ENCODE results near the gene IGSF9.
"Not testable (repeated sequence)": the region's sequence is repeated elsewhere in the genome, so short reads cannot be mapped to it uniquely, and the experiment has no call there.

Gene IGSF9

DNA sequence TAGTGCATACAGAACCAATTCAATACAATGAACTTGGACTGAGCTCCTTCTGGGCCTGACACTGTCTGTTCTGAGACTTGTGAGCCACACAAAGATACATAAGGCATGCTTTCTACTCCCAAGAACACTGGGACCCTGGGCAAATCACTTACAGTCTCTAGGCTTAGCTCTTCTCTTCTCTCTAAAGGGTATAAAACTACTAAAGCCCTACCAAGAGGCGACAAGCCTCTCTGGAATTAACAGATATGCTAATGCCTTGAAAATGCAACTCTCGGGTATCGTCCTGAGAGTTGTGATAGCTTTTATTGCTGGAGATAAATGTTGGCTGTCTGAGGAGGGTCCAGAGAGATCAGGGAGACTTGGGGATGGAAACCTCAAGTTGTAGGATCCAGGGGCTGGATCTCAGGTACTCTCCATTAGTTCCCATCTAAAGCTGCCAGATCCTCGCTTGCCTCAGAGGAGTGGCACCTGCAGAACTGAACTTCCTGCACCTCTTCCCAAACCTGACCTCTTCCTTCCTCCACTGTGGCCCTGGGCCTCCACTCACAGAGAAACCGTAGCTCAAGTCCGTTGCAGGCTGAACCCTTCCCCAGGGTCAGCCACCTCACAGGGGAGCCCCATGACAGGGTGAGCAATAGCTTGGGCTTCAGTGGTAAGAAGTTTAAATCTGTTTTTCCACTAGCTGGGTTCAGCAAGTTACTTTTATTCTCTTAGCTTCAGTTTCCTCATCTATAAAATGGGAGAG lies 33.9 kb downstream of the IGSF9 start:
- TF ChIP-seq, protein P1, sequence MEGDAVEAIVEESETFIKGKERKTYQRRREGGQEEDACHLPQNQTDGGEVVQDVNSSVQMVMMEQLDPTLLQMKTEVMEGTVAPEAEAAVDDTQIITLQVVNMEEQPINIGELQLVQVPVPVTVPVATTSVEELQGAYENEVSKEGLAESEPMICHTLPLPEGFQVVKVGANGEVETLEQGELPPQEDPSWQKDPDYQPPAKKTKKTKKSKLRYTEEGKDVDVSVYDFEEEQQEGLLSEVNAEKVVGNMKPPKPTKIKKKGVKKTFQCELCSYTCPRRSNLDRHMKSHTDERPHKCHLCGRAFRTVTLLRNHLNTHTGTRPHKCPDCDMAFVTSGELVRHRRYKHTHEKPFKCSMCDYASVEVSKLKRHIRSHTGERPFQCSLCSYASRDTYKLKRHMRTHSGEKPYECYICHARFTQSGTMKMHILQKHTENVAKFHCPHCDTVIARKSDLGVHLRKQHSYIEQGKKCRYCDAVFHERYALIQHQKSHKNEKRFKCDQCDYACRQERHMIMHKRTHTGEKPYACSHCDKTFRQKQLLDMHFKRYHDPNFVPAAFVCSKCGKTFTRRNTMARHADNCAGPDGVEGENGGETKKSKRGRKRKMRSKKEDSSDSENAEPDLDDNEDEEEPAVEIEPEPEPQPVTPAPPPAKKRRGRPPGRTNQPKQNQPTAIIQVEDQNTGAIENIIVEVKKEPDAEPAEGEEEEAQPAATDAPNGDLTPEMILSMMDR (IDR thresholded peaks at IDR 0.05; ENCODE audit: low read length), result no peak
- Histone ChIP-seq H3K9me3 (ENCODE audit: low read length) (no peaks in the 10 kb centered on the region), H3K4me2 (ENCODE audit: low read length) (no peak overlapping the region; the same call in 1 of the 2 replicates), H3K27ac (ENCODE audit: low read depth, low read length, poor library complexity, severe bottlenecking) (peak overlapping the region; percentile 5), H2AFZ (ENCODE audit: low read length) (no peak overlapping the region), H3K36me3 (ENCODE audit: insufficient read depth, low read length) (no peaks in the 10 kb centered on the region), H3F3A (ENCODE audit: insufficient read depth, low read length) (no peaks in the 10 kb centered on the region), H3K9ac (ENCODE audit: low read length) (no peak overlapping the region; the same call in 1 of the 2 replicates), H4K20me1 (ENCODE audit: insufficient read depth, low read length) (no peaks in the 10 kb centered on the region), H3K79me2 (ENCODE audit: insufficient read depth, low read length) (no peaks in the 10 kb centered on the region), H3K4me3 (ENCODE audit: low read depth, low read length, poor library complexity, severe bottlenecking) (no peak overlapping the region), H3K9me2 (ENCODE audit: low read depth, low read length) (no peaks in the 10 kb centered on the region), H3K4me1 (ENCODE audit: insufficient read depth, low read length, severe bottlenecking) (peaks cover 22% of the 10 kb centered on the region), H3K27me3 (ENCODE audit: insufficient read depth, low read length) (no peaks in the 10 kb centered on the region)

DNA sequence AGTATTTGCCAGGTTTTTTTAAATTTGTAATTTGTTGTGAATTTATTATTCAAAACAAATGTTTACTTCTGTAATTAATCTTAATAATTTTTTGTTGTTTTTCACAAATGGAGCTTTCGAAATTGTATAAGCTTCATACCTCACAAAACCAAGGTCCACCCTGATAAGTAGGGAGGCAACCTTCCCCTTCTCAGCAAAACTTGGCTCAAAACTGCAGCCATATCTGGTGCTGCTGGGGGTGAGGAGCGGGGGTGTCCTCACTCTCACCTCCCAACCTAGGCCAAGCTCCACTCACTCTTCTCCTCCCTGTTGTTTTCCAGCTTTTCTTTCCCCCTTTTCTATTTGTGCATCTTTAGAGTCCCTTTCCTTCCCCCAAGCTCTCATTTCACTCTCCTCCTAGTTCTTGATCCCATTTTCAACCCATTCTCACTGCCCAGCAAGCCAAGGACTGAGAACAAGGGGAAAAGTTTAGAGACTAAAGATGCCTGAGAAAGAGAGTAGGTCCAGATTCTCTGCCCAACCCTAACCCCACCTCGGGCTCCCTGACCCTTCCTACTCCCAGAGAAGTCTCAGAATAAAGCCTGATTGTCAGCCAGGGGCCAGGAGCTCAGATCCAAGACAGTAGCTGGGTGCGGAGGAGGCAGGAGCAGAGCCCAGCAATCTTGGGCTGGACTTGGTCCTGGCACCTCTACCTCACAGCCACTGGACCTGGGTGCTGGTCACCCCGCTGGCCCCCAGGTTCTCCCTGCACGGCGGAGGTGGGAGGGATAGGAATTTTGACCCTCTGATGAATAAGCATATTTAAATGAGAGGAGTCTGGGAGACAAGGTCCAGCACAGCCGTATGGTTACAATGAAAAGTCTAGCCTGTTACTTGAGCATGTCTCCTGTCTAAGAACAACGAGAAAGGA lies 37.1 kb downstream of the IGSF9 start:
- Histone ChIP-seq H3K9ac (ENCODE audit: low read length) (no peak overlapping the region), H3K79me2 (ENCODE audit: insufficient read depth, low read length) (no peaks in the 10 kb centered on the region), H3K4me3 (ENCODE audit: low read depth, low read length, poor library complexity, severe bottlenecking) (no peak overlapping the region), H3F3A (ENCODE audit: insufficient read depth, low read length) (no peaks in the 10 kb centered on the region; the same call in 1 of the 2 replicates), H2AFZ (ENCODE audit: low read length) (no peak overlapping the region), H3K9me3 (ENCODE audit: low read length) (no peaks in the 10 kb centered on the region), H3K4me1 (ENCODE audit: insufficient read depth, low read length, severe bottlenecking) (peaks cover 22% of the 10 kb centered on the region), H3K27ac (ENCODE audit: low read depth, low read length, poor library complexity, severe bottlenecking) (no peak overlapping the region), H4K20me1 (ENCODE audit: insufficient read depth, low read length) (no peaks in the 10 kb centered on the region), H3K9me2 (ENCODE audit: low read depth, low read length) (no peaks in the 10 kb centered on the region), H3K4me2 (ENCODE audit: low read length) (no peak overlapping the region), H3K27me3 (ENCODE audit: insufficient read depth, low read length) (no peaks in the 10 kb centered on the region), H3K36me3 (ENCODE audit: insufficient read depth, low read length) (no peaks in the 10 kb centered on the region)
- no peak for TF ChIP-seq EZH2 (IDR thresholded peaks at IDR 0.05; ENCODE audit: borderline replicate concordance, low read length)
- TF ChIP-seq, protein P1 (IDR thresholded peaks at IDR 0.05; ENCODE audit: low read length), result no peak

DNA sequence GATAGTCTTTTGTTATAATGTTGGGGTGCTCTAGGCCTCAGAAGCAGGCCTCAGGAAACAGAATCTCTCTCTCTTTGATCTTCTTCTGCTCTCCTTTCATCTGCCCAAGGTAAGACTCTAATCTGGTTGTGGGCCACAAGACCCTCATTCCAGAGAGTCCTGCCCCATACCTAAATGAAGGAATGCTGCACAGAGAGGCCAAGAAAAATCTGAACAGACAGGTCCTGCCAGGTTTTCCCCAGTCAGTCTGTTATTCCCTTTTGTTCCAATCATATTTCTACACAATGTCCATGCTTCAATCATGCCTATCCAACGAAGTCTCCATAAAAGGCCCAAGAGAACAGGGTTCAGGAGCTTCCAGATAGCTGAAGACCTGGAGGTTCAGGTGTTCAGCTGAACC lies 38.5 kb downstream of the IGSF9 start:
- no peak overlapping the region for H2AFZ ChIP-seq (ENCODE audit: low read length)
- no peaks in the 10 kb centered on the region for H3K36me3 ChIP-seq (ENCODE audit: insufficient read depth, low read length)
- H4K20me1 ChIP-seq (ENCODE audit: insufficient read depth, low read length), result no peaks in the 10 kb centered on the region
- H3K4me3 ChIP-seq (ENCODE audit: low read depth, low read length, poor library complexity, severe bottlenecking), result no peak overlapping the region
- no peak for TF ChIP-seq EZH2 (IDR thresholded peaks at IDR 0.05; ENCODE audit: borderline replicate concordance, low read length)
- TF ChIP-seq, protein P1 (IDR thresholded peaks at IDR 0.05; ENCODE audit: low read length), result no peak
- peaks cover 22% of the 10 kb centered on the region for H3K4me1 ChIP-seq (ENCODE audit: insufficient read depth, low read length, severe bottlenecking)
- no peaks in the 10 kb centered on the region for H3K9me2 ChIP-seq (ENCODE audit: low read depth, low read length)
- H3F3A ChIP-seq (ENCODE audit: insufficient read depth, low read length), result no peaks in the 10 kb centered on the region; the same call in 1 of the 2 replicates
- no peaks in the 10 kb centered on the region for H3K79me2 ChIP-seq (ENCODE audit: insufficient read depth, low read length)
- no peak overlapping the region for H3K4me2 ChIP-seq (ENCODE audit: low read length)
- H3K9me3 ChIP-seq (ENCODE audit: low read length), result no peaks in the 10 kb centered on the region
- H3K27me3 ChIP-seq (ENCODE audit: insufficient read depth, low read length), result no peaks in the 10 kb centered on the region
- H3K27ac ChIP-seq (ENCODE audit: low read depth, low read length, poor library complexity, severe bottlenecking), result no peak overlapping the region
- no peak overlapping the region for H3K9ac ChIP-seq (ENCODE audit: low read length)

DNA sequence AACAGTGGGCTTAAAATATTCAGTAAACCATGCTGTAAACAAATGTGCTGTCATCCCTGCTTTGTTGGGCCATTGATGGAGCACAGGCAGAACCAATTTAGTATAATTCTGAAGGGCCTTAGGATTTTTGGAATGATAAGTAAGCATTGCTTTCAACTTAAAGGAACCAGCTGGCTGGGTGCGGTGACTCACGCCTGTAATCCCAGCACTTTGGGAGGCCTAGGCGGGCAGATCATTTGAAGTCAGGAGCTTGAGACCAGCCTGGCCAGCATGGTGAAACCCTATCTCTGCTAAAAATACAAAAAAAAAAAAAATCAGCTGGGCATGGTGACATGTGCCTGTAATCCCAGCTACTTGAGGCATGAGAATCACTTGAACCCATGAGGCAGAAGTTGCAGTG lies 41.4 kb downstream of the IGSF9 start:
- H3K4me1 ChIP-seq (ENCODE audit: insufficient read depth, low read length, severe bottlenecking); H3K4me2 ChIP-seq (ENCODE audit: low read length); H3K27ac ChIP-seq (ENCODE audit: low read depth, low read length, poor library complexity, severe bottlenecking); H4K20me1 ChIP-seq (ENCODE audit: insufficient read depth, low read length); H3K4me3 ChIP-seq (ENCODE audit: low read depth, low read length, poor library complexity, severe bottlenecking); H3K9me3 ChIP-seq (ENCODE audit: low read length); H3K9ac ChIP-seq (ENCODE audit: low read length); H2AFZ ChIP-seq (ENCODE audit: low read length); H3K9me2 ChIP-seq (ENCODE audit: low read depth, low read length); H3K79me2 ChIP-seq (ENCODE audit: insufficient read depth, low read length); H3K27me3 ChIP-seq (ENCODE audit: insufficient read depth, low read length); H3K36me3 ChIP-seq (ENCODE audit: insufficient read depth, low read length); H3F3A ChIP-seq (ENCODE audit: insufficient read depth, low read length): not testable (repeated sequence)
